GM23338 (cell line): ENCODE results near the gene HSF2BP. TPM values are rescaled to one million over a fixed set of nuclear protein-coding genes. Genes with fewer than 3 reads are reported as not detected.
"Not testable (repeated sequence)": the region's sequence is repeated elsewhere in the genome, so short reads cannot be mapped to it uniquely, and the experiment has no call there.

Source experiments
- ATAC-seq: fragments of 200-7000 bp; cut with Tn5 transposase; 3 replicates; pipeline ENCODE4 v1.9.1; 2020
- DNase-seq: peaks from one replicate; pipeline ENCODE4 v3.0.0-alpha.2; 2015; ENCODE audit warnings: low spot score
- H2AFZ ChIP-seq: fragments of 200-600 bp; sonication (generic); 2 replicates; pipeline ENCODE4 v1.8.0; 2016; ENCODE audit warnings: antibody characterized with exemption, mild to moderate bottlenecking, moderate library complexity
- H3F3A ChIP-seq: fragments of 200-600 bp; sonication (generic); replicated peaks from 2 replicates; pipeline ENCODE4 v1.8.0; 2017; ENCODE audit warnings: antibody characterized with exemption, mixed run types, low read depth
- H3K27ac ChIP-seq: fragments of 200-600 bp; sonication (generic); 2 replicates; pipeline ENCODE4 v1.6.1; 2016; ENCODE audit warnings: low read depth
- H3K27me3 ChIP-seq: fragments of 200-600 bp; sonication (generic); 2 replicates; pipeline ENCODE4 v1.8.0; 2016; ENCODE audit warnings: mild to moderate bottlenecking, mixed run types, moderate library complexity; ENCODE audit not compliant: insufficient read depth
- H3K36me3 ChIP-seq: fragments of 200-600 bp; sonication (generic); 2 replicates; pipeline ENCODE4 v1.8.0; 2016; ENCODE audit warnings: mild to moderate bottlenecking; ENCODE audit not compliant: insufficient read depth
- H3K4me1 ChIP-seq: fragments of 200-600 bp; sonication (generic); 2 replicates; pipeline ENCODE4 v1.8.0; 2016; ENCODE audit warnings: mild to moderate bottlenecking, moderate library complexity; ENCODE audit not compliant: insufficient read depth
- H3K4me2 ChIP-seq: fragments of 200-600 bp; sonication (generic); 2 replicates; pipeline ENCODE4 v1.7.1; 2017; ENCODE audit warnings: mixed run types
- H3K4me3 ChIP-seq: fragments of 200-600 bp; sonication (generic); 2 replicates; pipeline ENCODE4 v1.6.1; 2016; ENCODE audit warnings: mixed run types
- H3K79me2 ChIP-seq: fragments of 200-600 bp; sonication (generic); replicated peaks from 2 replicates; pipeline ENCODE4 v1.8.0; 2017; ENCODE audit warnings: mild to moderate bottlenecking; ENCODE audit not compliant: insufficient read depth
- H3K9me2 ChIP-seq: fragments of 200-600 bp; sonication (generic); 2 replicates; pipeline ENCODE4 v1.8.0; 2017; ENCODE audit not compliant: insufficient read depth
- H4K20me1 ChIP-seq: fragments of 200-600 bp; sonication (generic); replicated peaks from 2 replicates; pipeline ENCODE4 v1.8.0; 2017; ENCODE audit warnings: mild to moderate bottlenecking; ENCODE audit not compliant: insufficient read depth
- H3K27ac Mint-ChIP-seq: 2 replicates; pipeline ENCODE4 v1.8.0; 2020; ENCODE audit warnings: inconsistent platforms, mild to moderate bottlenecking, moderate library complexity, mixed read lengths
- H3K27me3 Mint-ChIP-seq: 3 replicates; pipeline ENCODE4 v1.8.0; 2022; ENCODE audit warnings: low read depth, mild to moderate bottlenecking, moderate library complexity, mixed read lengths, inconsistent platforms; ENCODE audit not compliant: insufficient read depth, poor library complexity
- H3K36me3 Mint-ChIP-seq: 3 replicates; pipeline ENCODE4 v1.8.0; 2021; ENCODE audit warnings: low read depth, mild to moderate bottlenecking, inconsistent platforms, moderate library complexity, mixed read lengths
- H3K4me1 Mint-ChIP-seq: 3 replicates; pipeline ENCODE4 v1.8.0; 2020; ENCODE audit warnings: mild to moderate bottlenecking, inconsistent platforms, mixed read lengths
- H3K4me3 Mint-ChIP-seq: 3 replicates; pipeline ENCODE4 v1.8.0; 2021; ENCODE audit warnings: moderate library complexity, mild to moderate bottlenecking, inconsistent platforms, mixed read lengths
- H3K9me3 Mint-ChIP-seq: 3 replicates; pipeline ENCODE4 v1.8.0; 2020; ENCODE audit warnings: moderate library complexity, mild to moderate bottlenecking, inconsistent platforms, mixed read lengths
- polyA plus RNA-seq: library from polyadenylated mRNA; unstranded; fragments of >200 nt; fragmentation: Nextera tagmentation; extraction: Ambion mirVana; gene quantifications from 2 replicates; pipeline ENCODE4 v1.2.1, GENCODE V29; 2016
- total RNA-seq: library from RNA; depleted of rRNA; stranded (reverse); fragments of >200 nt; shearing (Covaris generic); gene quantifications from 2 replicates; pipeline ENCODE4 v1.2.3, GENCODE V29; 2014

HSF2BP gene
- total and polyA plus RNA-seq, 2 experiments from 2014 or later, result 0.78 to 2.0 TPM

- not testable (repeated sequence) for H3K4me3 Mint-ChIP-seq, DNase-seq, H3K36me3 ChIP-seq, H2AFZ ChIP-seq, H3K27ac ChIP-seq, H3K79me2 ChIP-seq, H3K4me1 ChIP-seq, H3K4me3 ChIP-seq, H3K27me3 Mint-ChIP-seq, H3K27me3 ChIP-seq, H3K36me3 Mint-ChIP-seq, H3K4me1 Mint-ChIP-seq, H3K4me2 ChIP-seq, H3K9me3 Mint-ChIP-seq, H3K9me2 ChIP-seq, ATAC-seq, H3F3A ChIP-seq, H4K20me1 ChIP-seq, H3K27ac Mint-ChIP-seq
Measured at GRCh38 chr21:43503892-43504291, 155.4 kb downstream of the HSF2BP start.

DNA sequence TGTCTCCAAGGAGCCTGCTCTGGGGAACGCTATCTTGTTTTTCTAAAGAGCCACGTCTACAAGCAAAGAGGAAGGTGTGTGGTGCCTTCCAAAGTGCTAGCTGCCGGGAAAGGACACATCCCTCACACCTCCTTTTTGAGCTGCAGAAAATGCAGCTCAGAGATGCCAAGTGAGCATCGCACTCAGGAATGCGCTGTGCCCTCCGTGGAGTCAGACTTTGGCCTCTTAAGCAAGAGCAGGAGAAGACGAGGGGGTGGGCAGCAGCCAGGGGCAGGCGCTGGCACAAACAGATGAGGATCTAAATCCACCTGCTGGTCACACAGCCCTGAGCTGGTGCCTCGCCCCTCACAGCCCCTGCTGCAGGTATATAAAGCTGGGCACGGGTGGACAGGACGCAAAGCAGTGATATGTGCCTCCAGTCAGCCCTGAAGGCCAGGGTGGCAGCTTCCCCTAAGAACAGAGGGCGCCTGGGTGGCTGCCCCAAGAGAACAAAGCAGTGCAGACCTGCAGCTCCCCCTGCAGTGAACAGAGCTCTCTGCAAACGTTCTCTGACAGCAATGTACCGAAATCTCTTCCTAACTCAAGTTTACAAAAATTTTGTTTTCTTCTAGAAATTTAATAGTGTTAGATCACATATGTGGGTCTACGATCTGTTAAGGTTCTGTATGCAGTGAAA lies 156.1 kb downstream of the HSF2BP start:
- not testable (repeated sequence) for H3F3A ChIP-seq, H3K27me3 ChIP-seq, H3K36me3 ChIP-seq, H3K4me1 ChIP-seq, H3K36me3 Mint-ChIP-seq, H3K27ac Mint-ChIP-seq, DNase-seq, H4K20me1 ChIP-seq, H3K27me3 Mint-ChIP-seq, H3K27ac ChIP-seq, H3K9me2 ChIP-seq, H3K4me1 Mint-ChIP-seq, H3K4me3 ChIP-seq, H2AFZ ChIP-seq, H3K79me2 ChIP-seq, H3K9me3 Mint-ChIP-seq, H3K4me2 ChIP-seq, H3K4me3 Mint-ChIP-seq
- ATAC-seq, result peak; percentile 82

GRCh38 chr21:43502407-43503071 lies 156.7 kb downstream of the HSF2BP start:
- H3K36me3 ChIP-seq, H3K9me3 Mint-ChIP-seq, H3K4me1 Mint-ChIP-seq, H3K36me3 Mint-ChIP-seq, H3F3A ChIP-seq, H3K4me3 ChIP-seq, H3K4me3 Mint-ChIP-seq, H3K4me1 ChIP-seq, H2AFZ ChIP-seq, H4K20me1 ChIP-seq, H3K27me3 Mint-ChIP-seq, H3K4me2 ChIP-seq, H3K27me3 ChIP-seq, H3K9me2 ChIP-seq, H3K27ac ChIP-seq, H3K27ac Mint-ChIP-seq, DNase-seq, H3K79me2 ChIP-seq: not testable (repeated sequence)
- ATAC-seq, result peak; percentile 53

GRCh38 chr21:43498924-43499323 lies 160.4 kb downstream of the HSF2BP start:
- not testable (repeated sequence) for ATAC-seq, H3K27me3 Mint-ChIP-seq, H3K36me3 ChIP-seq, H3K36me3 Mint-ChIP-seq, H3K9me3 Mint-ChIP-seq, H3K4me2 ChIP-seq, H3K4me3 Mint-ChIP-seq, H3K27me3 ChIP-seq, H3F3A ChIP-seq, H3K79me2 ChIP-seq, H3K9me2 ChIP-seq, H3K27ac ChIP-seq, H2AFZ ChIP-seq, H3K27ac Mint-ChIP-seq, H3K4me1 ChIP-seq, DNase-seq, H3K4me1 Mint-ChIP-seq, H3K4me3 ChIP-seq, H4K20me1 ChIP-seq

DNA sequence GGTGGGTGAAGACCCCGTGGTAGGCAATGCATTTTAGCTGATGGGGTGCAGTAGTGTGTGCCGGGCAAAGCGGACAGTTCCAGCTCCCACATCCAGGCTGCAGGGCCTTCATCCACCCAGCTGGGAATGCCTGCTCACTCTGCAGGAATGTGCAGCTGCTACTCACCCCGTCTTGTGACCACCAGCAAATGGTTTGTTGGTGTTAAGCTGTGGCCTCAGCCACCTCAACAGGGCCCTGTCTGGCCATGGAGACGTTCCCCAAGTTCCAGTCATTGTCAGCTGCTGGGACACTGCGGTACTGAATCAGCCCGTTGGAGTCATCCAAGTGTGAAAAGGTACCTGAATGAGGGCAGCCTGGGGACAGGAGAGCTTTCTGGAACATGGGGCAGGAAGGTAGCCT lies 161.2 kb downstream of the HSF2BP start:
- H4K20me1 ChIP-seq, DNase-seq, H3K27me3 Mint-ChIP-seq, H3K36me3 Mint-ChIP-seq, H3K9me2 ChIP-seq, H3F3A ChIP-seq, H3K4me2 ChIP-seq, H3K4me3 Mint-ChIP-seq, H3K4me1 ChIP-seq, H2AFZ ChIP-seq, H3K79me2 ChIP-seq, H3K4me1 Mint-ChIP-seq, ATAC-seq, H3K9me3 Mint-ChIP-seq, H3K27ac ChIP-seq, H3K27me3 ChIP-seq, H3K27ac Mint-ChIP-seq, H3K36me3 ChIP-seq, H3K4me3 ChIP-seq: not testable (repeated sequence)

- not testable (repeated sequence) for H3K4me1 Mint-ChIP-seq, H3K4me3 Mint-ChIP-seq, H3K79me2 ChIP-seq, H3F3A ChIP-seq, H3K9me2 ChIP-seq, H3K36me3 ChIP-seq, H3K27me3 ChIP-seq, H3K27me3 Mint-ChIP-seq, H2AFZ ChIP-seq, H3K4me2 ChIP-seq, H3K36me3 Mint-ChIP-seq, H4K20me1 ChIP-seq, H3K9me3 Mint-ChIP-seq, H3K4me3 ChIP-seq, H3K4me1 ChIP-seq, H3K27ac ChIP-seq, DNase-seq, H3K27ac Mint-ChIP-seq
- ATAC-seq, result peak; percentile 53
Measured at GRCh38 chr21:43494279-43495012, 164.8 kb downstream of the HSF2BP start.
